Esophagus (tissue), 2 donors: ENCODE results near the gene KRTAP5-10. TPM values are rescaled to one million over a fixed set of nuclear protein-coding genes. Genes with fewer than 3 reads are reported as not detected.

Experiments used
- polyA plus RNA-seq, 2 donors: library from polyadenylated mRNA; stranded (reverse); fragments of 200-250 nt; gene quantifications; one replicate each; pipeline ENCODE4 v1.2.3, GENCODE V29; 2013
- donor health status: healthy with polysubstance abuse.
- donor health status: Bipolar disorder and iron deficiency.

KRTAP5-10 gene
- polyA plus RNA-seq, 2 donors = 0.05 to 0.12 TPM

Other genes with a start within 250 kb of the KRTAP5-10 start
- 10 to 100 TPM; 26.2 to 41.8 TPM for gene DHCR7, start 117.2 kb upstream of the KRTAP5-10 start, polyA plus RNA-seq
- 10 to 100 TPM; 67.9 to 98.4 TPM for gene NADSYN1, start 112.4 kb upstream of the KRTAP5-10 start, polyA plus RNA-seq
- gene KRTAP5-7, start 38.3 kb upstream of the KRTAP5-10 start, polyA plus RNA-seq = under 1 TPM in 1 of 2 donors, not detected in 1; 0.20 TPM
- under 1 TPM; 0.07 to 0.31 TPM for gene KRTAP5-8, start 27.5 kb upstream of the KRTAP5-10 start, polyA plus RNA-seq
- under 1 TPM; 0.28 to 0.92 TPM for gene KRTAP5-9, start 17.1 kb upstream of the KRTAP5-10 start, polyA plus RNA-seq
- gene KRTAP5-11, start 17.3 kb downstream of the KRTAP5-10 start, polyA plus RNA-seq = not detected